PFSK-1 (cell line): Measurements from ENCODE around the gene MGARP.

Experiments used
- FOXP2 ChIP-seq: optimal IDR thresholded peaks from 2 replicates; pipeline ENCODE3; 2011; ENCODE audit warnings: borderline replicate concordance, control low read depth, inconsistent platforms; ENCODE audit not compliant: insufficient read depth; ENCODE audit errors: extremely low read length, extremely low read depth
- POLR2AphosphoS5 ChIP-seq: IDR thresholded peaks from 2 replicates; pipeline ENCODE4 v1.6.1; 2012; ENCODE audit warnings: low read depth, mild to moderate bottlenecking, control low read depth, low read length, moderate library complexity
- REST ChIP-seq, 2 experiments: IDR thresholded peaks; 2 replicates each; pipeline versions ENCODE4 v1.6.1 to v1.8.0; 2011 to 2012; ENCODE audit warnings: low read depth in 2 of 2, low read length in 2 of 2, control low read depth in 1 of 2, inconsistent platforms in 1 of 2, mild to moderate bottlenecking in 1 of 2, moderate library complexity in 1 of 2; ENCODE audit not compliant: insufficient read depth in 1 of 2
- SIN3A ChIP-seq: IDR thresholded peaks from 2 replicates; pipeline ENCODE4 v1.6.1; 2012; ENCODE audit warnings: mild to moderate bottlenecking, low read length, moderate library complexity, borderline replicate concordance; ENCODE audit not compliant: insufficient read depth
- TAF1 ChIP-seq: IDR thresholded peaks from 2 replicates; pipeline ENCODE4 v1.6.1; 2012; ENCODE audit warnings: low read length, control low read depth, borderline replicate concordance; ENCODE audit not compliant: insufficient read depth

Gene MGARP

DNA sequence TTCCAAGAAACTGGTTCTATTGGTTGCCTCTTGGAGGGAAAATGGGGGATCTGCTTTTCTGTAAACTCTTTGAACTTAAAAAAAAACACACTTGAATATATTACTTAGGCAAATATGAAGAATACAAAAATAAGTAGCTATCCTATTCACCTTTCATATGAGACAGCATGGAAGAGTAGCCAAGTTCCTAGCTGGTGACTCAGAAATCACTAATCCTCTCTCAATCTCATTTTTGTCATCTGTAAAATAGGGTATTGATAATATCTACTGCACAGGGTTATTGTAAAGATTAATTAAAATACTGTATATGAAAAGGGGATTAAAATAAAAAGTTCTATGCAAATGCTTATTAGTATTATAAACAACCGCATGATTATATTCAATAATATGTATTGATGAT is 12.7 kb downstream of the MGARP start:
- no peak for TF ChIP-seq POLR2AphosphoS5

DNA sequence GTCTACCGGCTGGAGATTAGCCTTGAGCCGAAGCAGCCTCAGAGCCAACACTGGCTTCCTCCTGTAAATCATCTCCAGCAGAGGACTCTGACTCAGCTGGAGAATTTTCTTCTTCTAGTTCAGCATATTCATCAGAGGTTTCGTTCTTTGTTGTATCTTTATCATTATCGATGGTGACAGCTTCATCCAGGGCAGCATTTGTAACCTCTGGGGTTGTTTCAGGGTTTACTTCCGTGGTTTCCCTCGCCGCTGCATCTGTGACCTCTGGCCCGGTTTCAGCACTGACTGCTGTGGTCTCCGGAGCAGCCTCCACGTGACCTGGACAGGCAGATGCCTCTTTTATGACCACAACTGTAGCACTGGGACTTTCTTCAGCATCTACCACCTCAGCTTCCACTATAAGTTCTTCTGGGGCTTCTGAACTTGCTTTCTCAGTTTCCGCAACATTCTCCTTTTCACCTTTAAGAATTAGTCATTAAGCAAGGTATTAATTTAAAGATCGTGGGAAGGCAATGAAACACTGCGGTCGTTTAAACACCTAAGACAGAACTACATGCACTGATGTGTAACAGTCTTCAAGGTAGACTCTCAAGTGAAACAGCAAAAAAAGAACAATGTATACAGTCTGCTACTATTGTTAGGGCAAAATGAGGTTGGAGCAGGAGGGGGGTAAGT is 13.3 kb downstream of the MGARP start:
- TF ChIP-seq SIN3A (peak; percentile 80; the same call in 1 of the 2 replicates), FOXP2 (peak; percentile 90), POLR2AphosphoS5 (no peak), REST (IDR thresholded peaks at IDR 0.05; ENCODE audit: insufficient read depth in 1 of 2, low read depth in 2 of 2, low read length in 2 of 2) (peak in 1 of 2 experiments; percentile 69; a peak in 2 of 4 replicates), TAF1 (no peak)

GRCh38 chr4:139266208-139266582 is 13.8 kb downstream of the MGARP start:
- TF ChIP-seq TAF1 (no peak), SIN3A (no peak), POLR2AphosphoS5 (no peak)

GRCh38 chr4:139265654-139266053 is 14.4 kb downstream of the MGARP start:
- TF ChIP-seq TAF1 (no peak), REST (IDR thresholded peaks at IDR 0.05; ENCODE audit: insufficient read depth in 1 of 2, low read depth in 2 of 2, low read length in 2 of 2) (no peak), SIN3A (no peak), POLR2AphosphoS5 (no peak), FOXP2 (no peak)

DNA sequence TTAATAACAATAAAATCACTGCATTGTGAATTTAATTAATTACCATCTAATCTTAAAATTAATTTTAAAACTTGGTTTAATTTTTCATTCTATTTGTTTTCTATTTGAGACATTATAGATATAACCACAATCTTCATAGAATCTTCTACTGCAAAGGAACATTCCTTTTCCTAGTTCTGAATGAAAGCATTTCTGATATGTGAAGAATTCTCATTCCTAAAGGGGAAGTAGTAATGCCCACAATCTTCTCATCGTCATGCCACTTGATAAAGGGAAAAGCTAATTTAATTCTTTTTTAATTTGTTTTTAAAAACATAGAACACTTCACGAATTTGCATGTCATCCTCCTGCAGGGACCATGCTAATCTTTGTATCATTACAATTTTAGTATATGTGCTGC is 23.7 kb downstream of the MGARP start:
- TF ChIP-seq REST (IDR thresholded peaks at IDR 0.05; ENCODE audit: insufficient read depth in 1 of 2, low read depth in 2 of 2, low read length in 2 of 2) (no peak), TAF1 (no peak)

GRCh38 chr4:139253713-139254112 is 26.3 kb downstream of the MGARP start:
- no peak for TF ChIP-seq REST (IDR thresholded peaks at IDR 0.05; ENCODE audit: insufficient read depth in 1 of 2, low read depth in 2 of 2, low read length in 2 of 2)
- no peak for TF ChIP-seq SIN3A
- no peak for TF ChIP-seq TAF1
- no peak for TF ChIP-seq POLR2AphosphoS5
- no peak for TF ChIP-seq FOXP2
